ENCODE measurements around the gene LTB4R2.

Gene LTB4R2

DNA sequence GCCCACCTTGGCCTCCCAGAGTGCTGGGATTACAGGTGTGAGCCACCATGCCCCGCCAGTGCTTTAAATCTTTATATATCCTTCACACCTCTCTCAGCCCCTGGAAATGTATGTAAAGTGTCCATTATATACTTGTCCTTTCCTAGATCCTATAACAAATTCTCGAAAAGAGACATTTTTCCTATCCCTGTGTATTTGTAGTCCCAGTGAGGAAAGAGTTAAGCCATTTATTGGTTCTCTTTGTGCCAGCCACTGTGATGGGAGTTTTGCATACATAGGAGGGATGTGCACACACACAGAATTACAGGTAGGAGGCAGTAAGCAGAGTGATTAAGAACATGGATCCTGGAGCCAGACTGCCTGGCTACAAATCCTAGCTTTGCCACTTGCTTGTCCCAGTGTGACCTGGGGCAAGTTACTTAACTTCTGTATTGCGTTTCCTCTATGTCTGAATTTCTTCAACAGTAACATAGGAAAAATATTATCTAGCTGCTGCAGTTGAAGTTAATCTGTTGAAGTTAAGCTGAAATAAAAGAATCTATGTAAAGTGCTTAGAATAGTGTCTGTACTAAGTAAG, 36.4 kb upstream of the LTB4R2 start:
- no peak overlapping the region for H3K4me3 ChIP-seq (ENCODE audit: low read depth, low read length)
- no peak for DNase-seq (ENCODE audit: low read depth)

DNA sequence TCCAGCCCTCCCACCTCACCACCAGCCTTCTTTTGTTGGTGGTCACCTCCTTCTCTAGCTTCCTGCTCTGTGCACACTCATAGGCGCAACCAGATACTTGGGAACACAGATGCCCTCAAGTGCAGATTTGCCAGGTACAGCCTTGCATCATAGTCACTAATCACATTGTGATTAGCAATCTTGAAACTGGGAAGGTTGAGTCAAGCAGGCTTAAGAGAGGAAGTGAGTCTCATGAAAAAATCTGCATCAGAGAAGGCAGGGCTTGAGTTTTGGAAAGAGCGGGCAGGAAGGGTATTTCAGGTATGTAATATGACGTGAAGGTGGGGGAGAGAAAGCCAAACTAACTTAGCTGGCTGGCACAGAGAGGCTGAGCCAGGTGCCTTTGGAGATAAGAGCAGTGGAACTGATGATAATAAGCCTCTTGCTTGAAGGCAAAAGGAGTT, 35.8 kb upstream of the LTB4R2 start:
- no peak for DNase-seq (ENCODE audit: low read depth)
- no peak overlapping the region for H3K4me3 ChIP-seq (ENCODE audit: low read depth, low read length)

DNA sequence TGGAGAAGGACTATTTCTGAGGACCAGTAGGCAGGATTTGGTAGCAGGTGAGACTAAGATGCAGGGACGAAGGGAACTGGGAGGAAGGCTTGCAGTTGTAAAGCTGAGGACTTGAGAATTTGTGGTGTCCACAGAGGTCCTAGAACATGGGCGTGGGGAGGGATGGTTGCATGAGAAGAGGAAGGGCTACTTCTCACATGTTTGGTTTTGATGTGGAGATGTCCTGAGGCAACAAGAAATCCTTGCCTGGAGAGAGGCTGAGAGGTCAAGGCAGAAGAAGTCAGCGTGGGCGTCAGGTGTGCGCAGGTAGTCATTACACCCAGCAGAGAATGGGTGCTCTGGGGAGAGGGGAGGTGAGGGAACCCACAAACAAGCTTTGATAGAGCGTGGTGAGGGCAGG, 32.9 kb upstream of the LTB4R2 start:
- H3K4me3 ChIP-seq (ENCODE audit: low read depth, low read length): no peak overlapping the region
- DNase-seq (ENCODE audit: low read depth): no peak

GRCh38 chr14:24277606-24278321, 32.2 kb upstream of the LTB4R2 start:
- H3K4me3 ChIP-seq (ENCODE audit: low read depth, low read length): no peak overlapping the region
- DNase-seq (ENCODE audit: low read depth): no peak

DNA sequence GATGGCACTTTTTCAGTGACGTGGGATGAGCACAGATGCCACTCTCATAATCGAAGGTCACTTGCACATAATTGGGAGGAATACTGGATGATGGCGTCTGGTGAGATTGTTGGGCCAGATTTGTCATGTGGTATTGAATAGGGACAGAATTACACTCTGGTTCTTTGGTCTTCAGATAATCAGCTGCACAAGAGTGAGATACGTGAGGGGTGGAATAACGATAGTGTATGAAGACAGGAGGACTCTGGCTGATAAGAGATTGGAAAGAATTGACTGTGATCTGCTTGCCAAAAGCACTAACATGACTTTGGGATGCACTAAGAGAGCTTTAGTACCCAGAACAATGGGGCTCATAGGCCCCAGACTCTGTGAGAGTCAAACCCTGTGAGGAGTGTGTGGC, 31.5 kb upstream of the LTB4R2 start:
- no peak for DNase-seq (ENCODE audit: low read depth)

GRCh38 chr14:24279301-24280186, 30.4 kb upstream of the LTB4R2 start:
- no peak for DNase-seq (ENCODE audit: low read depth)
- H3K4me3 ChIP-seq (ENCODE audit: low read depth, low read length): no peak overlapping the region

More for the DNA sequence above, 31.5 kb upstream of the LTB4R2 start:
- no peak overlapping the region for H3K4me3 ChIP-seq (ENCODE audit: low read depth, low read length)

GRCh38 chr14:24280797-24281460, 29.0 kb upstream of the LTB4R2 start:
- H3K4me3 ChIP-seq (ENCODE audit: low read depth, low read length): no peak overlapping the region
- DNase-seq (ENCODE audit: low read depth): no peak

DNA sequence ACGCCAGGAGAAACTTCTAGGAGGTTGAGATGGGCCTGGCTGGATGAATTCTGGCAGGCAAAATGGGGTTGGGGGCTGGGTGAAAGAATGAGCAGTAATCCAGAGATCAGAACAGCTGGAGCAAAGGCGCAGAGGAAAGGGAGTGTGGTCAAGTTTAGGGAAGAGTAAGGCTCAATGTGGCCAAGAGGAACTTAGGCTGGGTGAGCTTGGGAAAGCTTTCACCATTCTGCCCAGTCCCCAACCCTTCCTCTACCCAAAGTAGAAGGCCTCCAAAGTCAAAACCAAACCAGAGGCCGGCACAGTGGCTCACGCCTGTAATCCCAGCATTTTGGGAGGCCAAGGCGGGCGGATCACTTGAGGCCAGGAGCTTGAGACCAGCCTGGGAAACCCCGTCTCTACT, 28.3 kb upstream of the LTB4R2 start:
- no peak overlapping the region for H3K4me3 ChIP-seq (ENCODE audit: low read depth, low read length)
- no peak for DNase-seq (ENCODE audit: low read depth)

DNA sequence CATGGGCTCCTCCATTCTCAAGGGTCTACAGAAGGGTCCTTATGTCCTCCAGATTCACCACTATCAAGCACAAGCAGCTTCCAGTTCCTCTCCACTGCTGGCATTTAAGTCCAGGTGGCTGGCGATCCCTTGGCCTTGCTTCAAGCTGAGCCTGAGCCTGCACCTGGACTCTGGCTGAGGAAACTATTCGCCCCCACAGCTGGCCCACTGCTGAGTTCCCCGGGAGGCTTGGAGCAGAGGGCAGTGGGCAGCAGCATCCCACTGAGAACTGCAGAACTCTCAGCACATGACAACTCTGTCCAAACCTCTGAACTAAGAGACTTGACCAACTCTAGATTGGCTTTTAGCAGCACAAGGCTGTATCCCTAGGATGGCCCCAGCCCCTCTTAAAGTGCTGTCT, 27.2 kb upstream of the LTB4R2 start:
- no peak overlapping the region for H3K4me3 ChIP-seq (ENCODE audit: low read depth, low read length)
- no peak for DNase-seq (ENCODE audit: low read depth)

DNA sequence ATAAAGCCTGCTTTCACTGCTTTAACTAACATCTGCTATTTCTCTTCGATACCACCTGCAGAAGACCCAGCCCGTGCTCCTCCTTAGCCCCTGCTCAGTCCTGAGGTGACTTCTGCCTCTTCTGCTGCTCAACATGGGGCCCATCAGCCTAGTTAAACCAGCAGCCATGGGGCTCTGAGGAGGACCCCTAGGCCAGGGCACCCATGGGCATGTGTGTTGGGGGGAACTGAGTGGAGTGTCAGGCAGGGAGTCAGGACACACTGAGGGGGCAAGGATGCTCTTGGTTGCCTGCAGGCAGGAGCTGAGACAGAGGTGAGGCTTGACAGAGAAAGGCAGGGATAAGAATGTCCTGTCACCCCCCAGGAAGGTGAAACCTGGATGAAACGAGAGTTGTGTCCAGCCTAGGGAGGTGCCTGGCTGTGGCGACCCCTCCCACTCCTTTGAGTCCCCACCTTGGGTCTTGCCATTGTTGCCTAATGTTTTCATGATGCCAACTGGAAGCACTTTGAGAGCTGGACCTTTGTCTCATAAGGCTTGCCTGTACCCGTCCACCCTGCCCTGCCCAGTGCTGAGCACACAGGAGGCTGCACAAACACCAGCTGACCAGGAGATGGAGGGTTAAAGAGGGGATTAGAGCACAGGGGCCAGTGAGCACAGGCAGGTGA, 26.0 kb upstream of the LTB4R2 start:
- DNase-seq (ENCODE audit: low read depth): no peak
- no peak overlapping the region for H3K4me3 ChIP-seq (ENCODE audit: low read depth, low read length)

GRCh38 chr14:24284501-24285035, 25.4 kb upstream of the LTB4R2 start:
- DNase-seq (ENCODE audit: low read depth): no peak
- no peak overlapping the region for H3K4me3 ChIP-seq (ENCODE audit: low read depth, low read length)

DNA sequence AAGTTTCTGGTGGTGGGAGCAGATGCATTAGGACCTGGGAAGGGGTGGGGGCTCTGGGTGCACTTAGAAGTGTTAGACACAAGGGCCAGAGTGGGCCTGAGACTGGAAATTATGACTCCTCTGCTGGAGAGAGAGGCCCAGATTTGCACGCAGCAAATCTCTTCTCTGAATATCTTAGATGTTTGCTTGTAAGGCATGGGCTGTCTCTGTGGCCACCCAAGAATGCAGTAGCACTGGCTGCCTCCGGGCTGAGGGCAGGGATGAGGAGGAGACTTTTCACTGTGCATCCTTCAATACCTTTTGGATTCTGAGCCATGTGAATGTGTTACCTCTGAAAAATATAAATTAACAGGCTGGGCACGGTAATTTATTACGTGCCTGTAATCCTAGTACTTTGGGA, 24.6 kb upstream of the LTB4R2 start:
- DNase-seq (ENCODE audit: low read depth): no peak
- no peak overlapping the region for H3K4me3 ChIP-seq (ENCODE audit: low read depth, low read length)

GRCh38 chr14:24286996-24287395, 22.9 kb upstream of the LTB4R2 start:
- no peak overlapping the region for H3K4me3 ChIP-seq (ENCODE audit: low read depth, low read length)
- no peak for DNase-seq (ENCODE audit: low read depth)

GRCh38 chr14:24289649-24290280, 20.2 kb upstream of the LTB4R2 start:
- H3K4me3 ChIP-seq (ENCODE audit: low read depth, low read length): no peak overlapping the region
- DNase-seq (ENCODE audit: low read depth): no peak

DNA sequence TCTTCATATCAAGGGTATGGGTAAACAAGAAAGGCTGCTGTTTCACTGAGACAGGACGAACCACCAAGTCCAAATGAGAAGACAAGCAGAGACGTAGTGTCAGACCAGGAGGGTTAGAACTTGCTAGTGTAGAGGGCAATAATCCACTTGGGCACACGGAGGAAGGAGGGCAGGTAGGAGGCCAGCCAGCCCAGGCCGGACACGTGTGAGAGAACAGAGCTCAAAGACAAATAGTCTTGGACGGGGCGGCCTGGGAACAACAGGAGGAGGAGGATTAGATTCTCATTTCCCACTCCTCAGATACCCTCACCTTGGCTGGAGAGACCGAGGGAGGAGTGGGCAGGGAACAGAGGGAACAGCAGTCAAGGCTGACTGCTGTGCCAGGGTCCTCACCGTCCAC, 19.2 kb upstream of the LTB4R2 start:
- no peak for DNase-seq (ENCODE audit: low read depth)
- H3K4me3 ChIP-seq (ENCODE audit: low read depth, low read length): no peak overlapping the region

DNA sequence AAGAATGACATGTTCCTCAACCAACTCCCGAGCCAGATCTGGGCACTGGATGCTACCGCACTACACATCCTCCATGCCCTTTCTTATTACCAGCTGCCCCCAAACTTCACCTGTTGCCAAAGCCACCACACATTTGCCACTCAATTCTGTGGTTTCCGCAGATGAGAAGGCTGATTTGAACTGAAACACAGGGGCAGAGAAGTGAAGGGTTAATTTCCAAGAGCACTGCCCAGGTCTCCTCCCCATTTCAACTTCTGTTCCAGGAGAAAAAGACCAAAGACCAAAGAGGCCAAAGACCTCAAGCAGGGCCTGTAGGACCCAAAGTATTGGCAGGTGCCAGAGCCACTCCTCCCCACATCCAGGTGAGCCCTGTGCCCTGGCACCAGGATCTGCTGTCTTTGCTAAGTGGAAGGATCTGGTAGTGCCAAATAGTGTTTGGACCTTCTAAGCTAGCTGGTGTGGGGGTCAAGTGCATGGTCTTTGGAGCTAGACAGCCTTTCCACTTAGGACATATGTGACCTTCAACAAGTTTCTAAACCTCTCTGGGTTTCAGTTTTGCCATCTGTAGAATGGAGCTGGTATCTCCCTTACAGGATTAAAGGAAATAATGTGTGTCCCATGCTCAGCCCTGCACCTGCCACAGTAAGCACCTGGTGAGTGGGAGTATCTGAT, 18.4 kb upstream of the LTB4R2 start:
- no peak overlapping the region for H3K4me3 ChIP-seq (ENCODE audit: low read depth, low read length)
- no peak for DNase-seq (ENCODE audit: low read depth)

DNA sequence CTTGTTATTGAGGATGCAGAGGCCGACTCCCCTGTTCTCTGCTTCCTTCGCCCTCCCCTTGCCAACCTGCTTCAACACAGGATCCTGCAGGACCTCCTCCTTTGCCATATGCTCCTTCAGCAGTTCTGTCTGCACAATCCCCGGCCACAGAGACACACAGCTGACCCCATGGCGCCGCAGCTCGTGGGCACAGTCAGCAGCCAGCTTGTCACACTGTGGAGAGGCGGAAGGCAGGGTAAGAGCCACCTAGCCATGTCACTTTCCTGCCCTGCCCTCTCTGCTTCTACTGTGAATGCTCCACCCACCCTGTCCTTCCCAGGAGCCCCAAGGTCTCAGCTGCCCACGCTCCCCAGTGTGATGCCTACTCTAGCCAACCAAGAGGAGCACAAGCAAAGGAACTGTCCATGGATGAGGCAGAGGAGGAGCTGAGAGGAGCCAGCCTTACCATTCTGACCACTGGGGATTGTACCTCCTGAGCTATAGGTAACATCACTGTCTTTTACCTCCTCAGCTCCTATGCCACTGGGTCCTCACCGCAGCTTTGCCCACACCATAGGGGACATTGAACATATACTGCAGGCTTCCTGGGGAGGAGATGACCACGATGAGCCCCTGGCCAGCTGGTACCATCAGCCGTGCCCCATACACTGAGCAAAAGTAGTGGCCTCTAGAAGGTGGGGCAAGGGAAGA, 17.7 kb upstream of the LTB4R2 start:
- DNase-seq (ENCODE audit: low read depth): no peak
- no peak overlapping the region for H3K4me3 ChIP-seq (ENCODE audit: low read depth, low read length)

DNA sequence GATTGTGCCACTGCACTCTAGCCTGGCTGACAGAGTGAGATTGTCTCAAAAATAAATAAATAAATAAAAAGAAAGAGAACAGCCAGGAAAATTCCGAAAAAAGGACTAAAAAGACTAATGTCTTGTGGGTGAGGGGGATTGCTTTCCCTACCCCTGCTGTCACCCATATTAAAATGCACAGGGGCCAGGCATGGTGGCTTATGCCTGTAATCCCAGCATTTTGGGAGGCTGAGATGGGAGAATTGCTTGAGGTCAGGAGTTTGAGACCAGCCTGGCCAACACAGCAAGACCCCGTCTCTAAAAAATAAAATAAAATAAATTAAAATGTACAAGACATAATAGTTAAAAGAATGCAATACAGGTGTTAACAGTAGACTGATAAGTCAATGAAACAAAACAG, 16.4 kb upstream of the LTB4R2 start:
- H3K4me3 ChIP-seq (ENCODE audit: low read depth, low read length): no peak overlapping the region

More for the DNA sequence above, 16.4 kb upstream of the LTB4R2 start:
- DNase-seq (ENCODE audit: low read depth): no peak
